ENCODE results near the gene PATJ. TPM values are rescaled to one million over a fixed set of nuclear protein-coding genes. Genes with fewer than 3 reads are reported as not detected.

Gene PATJ
- total and polyA plus RNA-seq, 2 donors (not counting 3 experiments of a cell fraction or from before 2014, with no cell fraction given): 1.1 to 3.0 TPM

DNA sequence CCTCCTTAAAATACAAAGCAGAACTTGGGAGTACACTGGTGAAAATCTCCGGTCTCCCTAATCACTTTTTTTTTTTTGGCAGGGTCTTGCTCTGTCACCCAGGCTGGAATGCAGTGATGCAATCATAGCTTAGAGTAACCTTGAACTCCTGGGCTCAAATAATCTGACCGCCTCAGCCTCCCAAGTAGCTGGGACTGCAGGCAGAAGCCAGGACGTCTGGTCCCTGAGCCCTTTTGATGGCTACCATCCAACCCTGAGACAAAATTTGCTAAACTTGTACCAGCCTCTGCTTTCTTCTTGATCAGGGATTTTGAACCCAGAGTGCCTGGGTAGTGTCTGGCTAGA lies 456.5 kb downstream of the PATJ start:
- POLR2A ChIA-PET: no interaction called here
- intact Hi-C loops (cut with micrococcal nuclease) (no loop called here), dilution Hi-C loops (cut with MboI; ENCODE audit: extremely low pct_ligation_motif_present, low sequenced_read_pairs) (no loop called here)
- Histone ChIP-seq H3K36me3 (ENCODE audit: control insufficient read depth in 2 of 2, extremely low read depth in 1 of 2, insufficient read depth in 2 of 2, low read length in 2 of 2) (no peaks in the 10 kb centered on the region), H3K27ac (ENCODE audit: insufficient read depth, low read depth, low read length) (no peak overlapping the region), H3K4me3 (replicated peaks in 1 of 3; ENCODE audit: insufficient read depth in 1 of 3, low read depth in 1 of 3, low read length in 3 of 3) (no peak overlapping the region), H3K27me3 (ENCODE audit: control insufficient read depth in 2 of 2, insufficient read depth in 2 of 2, low read length in 2 of 2) (peaks cover 2 to 9% of the 10 kb centered on the region in 2 experiments), H2AFZ (ENCODE audit: low read depth, low read length) (no peak overlapping the region), H3K4me1 (ENCODE audit: control insufficient read depth, extremely low read depth, insufficient read depth, low read length) (no peaks in the 10 kb centered on the region), H3K79me2 (ENCODE audit: control insufficient read depth, insufficient read depth, low read length) (no peaks in the 10 kb centered on the region), H3K9me1 (replicated peaks; ENCODE audit: control insufficient read depth, extremely low read depth, insufficient read depth, low read length) (no peaks in the 10 kb centered on the region), H3K9me3 (replicated peaks; ENCODE audit: control insufficient read depth, insufficient read depth, low read length) (no peaks in the 10 kb centered on the region), H3K4me2 (ENCODE audit: insufficient read depth, low read length) (no peak overlapping the region), H4K20me1 (replicated peaks; ENCODE audit: control insufficient read depth, extremely low read depth, insufficient read depth, low read length) (no peaks in the 10 kb centered on the region), H3K9ac (replicated peaks; ENCODE audit: extremely low read depth, insufficient read depth, low read length) (no peak overlapping the region)
- CTCF ChIA-PET: no interaction called here
- FAIRE-seq (no peak), DNase-seq (ENCODE audit: low read depth, low spot score) (no peak)
- BruUV-seq (replicated peaks): no TSS peak
- no peak for TF ChIP-seq POLR2AphosphoS5 (IDR thresholded peaks at IDR 0.05; ENCODE audit: insufficient read depth, low read depth, low read length)
- no peak for TF ChIP-seq MAX (IDR thresholded peaks at IDR 0.05; ENCODE audit: insufficient read depth, insufficient read length)
- TF ChIP-seq FOS (IDR thresholded peaks at IDR 0.05; ENCODE audit: borderline replicate concordance, insufficient read depth, low read length): no peak
- no peak for TF ChIP-seq GATA2 (IDR thresholded peaks at IDR 0.05; ENCODE audit: insufficient read depth, insufficient read length, low read depth, low read length)
- no peak for TF ChIP-seq CTCF (IDR thresholded peaks at IDR 0.05; ENCODE audit: extremely low read depth in 1 of 2, insufficient read depth in 1 of 2, low read depth in 1 of 2, low read length in 2 of 2)
- no peak for TF ChIP-seq POLR2A (IDR thresholded peaks at IDR 0.05; ENCODE audit: low read depth, low read length)
- no peak for TF ChIP-seq EZH2 (IDR thresholded peaks at IDR 0.05; ENCODE audit: borderline replicate concordance, low read depth, low read length, severe bottlenecking)
- TF ChIP-seq JUN (IDR thresholded peaks at IDR 0.05; ENCODE audit: borderline replicate concordance, insufficient read depth, insufficient read length, low read depth): no peak

All from endothelial cell of umbilical vein (primary cell).